ENCODE data around the gene SNX13.

Gene SNX13

GRCh38 chr7:17852361-17852760, 87.9 kb downstream of the SNX13 start:
- Histone ChIP-seq H3F3A (ENCODE audit: insufficient read depth, low read length) (no peaks in the 10 kb centered on the region), H3K9ac (ENCODE audit: low read length) (no peak overlapping the region), H3K4me2 (ENCODE audit: low read length) (no peak overlapping the region), H3K79me2 (ENCODE audit: insufficient read depth, low read length) (no peaks in the 10 kb centered on the region), H3K36me3 (ENCODE audit: insufficient read depth, low read length) (peaks cover 30% of the 10 kb centered on the region), H3K4me3 (ENCODE audit: low read depth, low read length, poor library complexity, severe bottlenecking) (no peak overlapping the region), H3K9me3 (ENCODE audit: low read length) (0 out of 2 replicates have a peak, but pooled peaks cover 4% of the 10 kb centered on the region), H3K27me3 (ENCODE audit: insufficient read depth, low read length) (no peaks in the 10 kb centered on the region), H4K20me1 (ENCODE audit: insufficient read depth, low read length) (no peaks in the 10 kb centered on the region), H3K27ac (ENCODE audit: low read depth, low read length, poor library complexity, severe bottlenecking) (no peak overlapping the region), H2AFZ (ENCODE audit: low read length) (no peak overlapping the region), H3K9me2 (ENCODE audit: low read depth, low read length) (no peaks in the 10 kb centered on the region), H3K4me1 (ENCODE audit: insufficient read depth, low read length, severe bottlenecking) (no peaks in the 10 kb centered on the region)
- no peak for TF ChIP-seq EZH2 (IDR thresholded peaks at IDR 0.05; ENCODE audit: borderline replicate concordance, low read length)
- no peak for TF ChIP-seq CTCF (IDR thresholded peaks at IDR 0.05; ENCODE audit: low read length)

- Histone ChIP-seq H3K4me3 (ENCODE audit: low read depth, low read length, poor library complexity, severe bottlenecking) (no peak overlapping the region), H3K27me3 (ENCODE audit: insufficient read depth, low read length) (no peaks in the 10 kb centered on the region), H2AFZ (ENCODE audit: low read length) (no peak overlapping the region), H3K27ac (ENCODE audit: low read depth, low read length, poor library complexity, severe bottlenecking) (no peak overlapping the region), H3K9me2 (ENCODE audit: low read depth, low read length) (no peaks in the 10 kb centered on the region), H3K4me2 (ENCODE audit: low read length) (no peak overlapping the region), H3K36me3 (ENCODE audit: insufficient read depth, low read length) (peaks cover 31% of the 10 kb centered on the region; the same call in 1 of the 2 replicates), H4K20me1 (ENCODE audit: insufficient read depth, low read length) (no peaks in the 10 kb centered on the region), H3K79me2 (ENCODE audit: insufficient read depth, low read length) (no peaks in the 10 kb centered on the region), H3K9me3 (ENCODE audit: low read length) (no peaks in the 10 kb centered on the region), H3K9ac (ENCODE audit: low read length) (no peak overlapping the region), H3F3A (ENCODE audit: insufficient read depth, low read length) (no peaks in the 10 kb centered on the region), H3K4me1 (ENCODE audit: insufficient read depth, low read length, severe bottlenecking) (no peaks in the 10 kb centered on the region)
- TF ChIP-seq EZH2 (IDR thresholded peaks at IDR 0.05; ENCODE audit: borderline replicate concordance, low read length) = no peak
- no peak for TF ChIP-seq CTCF (IDR thresholded peaks at IDR 0.05; ENCODE audit: low read length)
These were observed 90.8 kb downstream of the SNX13 start for GRCh38 chr7:17849504-17849903.

- Histone ChIP-seq H3F3A (ENCODE audit: insufficient read depth, low read length) (no peaks in the 10 kb centered on the region), H4K20me1 (ENCODE audit: insufficient read depth, low read length) (no peaks in the 10 kb centered on the region), H3K9me2 (ENCODE audit: low read depth, low read length) (no peaks in the 10 kb centered on the region), H3K79me2 (ENCODE audit: insufficient read depth, low read length) (no peaks in the 10 kb centered on the region), H3K27ac (ENCODE audit: low read depth, low read length, poor library complexity, severe bottlenecking) (no peak overlapping the region), H2AFZ (ENCODE audit: low read length) (no peak overlapping the region), H3K4me1 (ENCODE audit: insufficient read depth, low read length, severe bottlenecking) (no peaks in the 10 kb centered on the region), H3K4me3 (ENCODE audit: low read depth, low read length, poor library complexity, severe bottlenecking) (no peak overlapping the region), H3K9ac (ENCODE audit: low read length) (no peak overlapping the region), H3K36me3 (ENCODE audit: insufficient read depth, low read length) (peaks cover 36% of the 10 kb centered on the region; the same call in 1 of the 2 replicates), H3K4me2 (ENCODE audit: low read length) (no peak overlapping the region), H3K9me3 (ENCODE audit: low read length) (no peaks in the 10 kb centered on the region), H3K27me3 (ENCODE audit: insufficient read depth, low read length) (no peaks in the 10 kb centered on the region)
- TF ChIP-seq EZH2 (IDR thresholded peaks at IDR 0.05; ENCODE audit: borderline replicate concordance, low read length) (no peak), CTCF (IDR thresholded peaks at IDR 0.05; ENCODE audit: low read length) (no peak)
These were observed 91.8 kb downstream of the SNX13 start for GRCh38 chr7:17848516-17848915.

Data from OCI-LY1 (cell line).